Sigmoid colon (tissue), 7 donors: ENCODE measurements around the gene ZYG11A. TPM values are rescaled to one million over a fixed set of nuclear protein-coding genes. Genes with fewer than 3 reads are reported as not detected.
"Not testable (repeated sequence)": the region's sequence is repeated elsewhere in the genome, so short reads cannot be mapped to it uniquely, and the experiment has no call there.

ENCODE experiments used
- DNase-seq: peaks from one replicate; pipeline ENCODE4 v3.0.0-alpha.2; 2019
- H3K27ac ChIP-seq, 4 donors: fragments of 200-600 bp; sonication (generic); one replicate each; pipeline ENCODE4 v1.5.1; 2016 to 2019; ENCODE audit warnings: mild to moderate bottlenecking in 1 of 4
- H3K27me3 ChIP-seq, 3 donors: fragments of 200-600 bp; sonication (generic); one replicate each; pipeline ENCODE4 v1.5.1; 2019; ENCODE audit warnings: mild to moderate bottlenecking in 1 of 3
- H3K36me3 ChIP-seq, 4 donors: fragments of 200-600 bp; sonication (generic); one replicate each; pipeline ENCODE4 v1.5.1; 2016 to 2019
- H3K4me1 ChIP-seq, 4 donors: fragments of 200-600 bp; sonication (generic); one replicate each; pipeline ENCODE4 v1.5.1; 2017 to 2019
- H3K4me3 ChIP-seq, 4 donors: fragments of 200-600 bp; sonication (generic); one replicate each; pipeline ENCODE4 v1.5.1; 2017 to 2019; ENCODE audit warnings: mild to moderate bottlenecking in 2 of 4, moderate library complexity in 1 of 4
- H3K9me3 ChIP-seq, 4 donors: fragments of 200-600 bp in 3 of 4; sonication (generic) in 3 of 4; one replicate each; pipeline versions ENCODE4 v1.5.1 to v1.6.1; 2013 to 2019
- CTCF ChIP-seq, 4 experiments: fragments of 450-650 bp in 3 of 4; fragments of 200-600 bp in 1 of 4; IDR thresholded peaks; one replicate each; pipeline ENCODE4 v1.5.1; 2016 to 2019; ENCODE audit warnings: antibody characterized with exemption in 4 of 4, mild to moderate bottlenecking in 3 of 4, moderate library complexity in 2 of 4
- EP300 ChIP-seq, 4 donors: sonication (generic); formaldehyde crosslinking; IDR thresholded peaks; one replicate each; pipeline ENCODE4 v1.6.1; 2017; ENCODE audit warnings: antibody characterized with exemption in 4 of 4
- POLR2A ChIP-seq, 2 donors: fragments of 450-650 bp; IDR thresholded peaks; one replicate each; pipeline ENCODE4 v1.6.1; 2016; ENCODE audit warnings: antibody characterized with exemption in 2 of 2, mild to moderate bottlenecking in 2 of 2, moderate library complexity in 2 of 2
- POLR2AphosphoS5 ChIP-seq, 4 donors: sonication (generic); formaldehyde crosslinking; IDR thresholded peaks; one replicate each; pipeline ENCODE4 v1.6.1; 2017; ENCODE audit warnings: antibody characterized with exemption in 4 of 4
- WGBS, 2 donors: extraction: QIAGEN DNeasy Blood & Tissue Kit; methylation state at CpG; one replicate each; pipeline ENCODE4 v1.1.7; 2013; 5-methylcytosine and 5-hydroxymethylcytosine counted together
- intact Hi-C: fragments of 100-400 bp; cut with DNase I; formaldehyde crosslinking; loops from one replicate; pipeline ENCODE4 v1.15.1; 2023
- polyA plus RNA-seq, 3 donors: library from polyadenylated mRNA; stranded (reverse); fragments of 200-250 nt; gene quantifications; one replicate each; pipeline ENCODE4 v1.2.3, GENCODE V29; 2013
- total RNA-seq, 4 donors: library from RNA; depleted of rRNA; stranded (reverse); fragments of >200 nt; gene quantifications; one replicate each; pipeline ENCODE4 v1.1.0, GENCODE V29; 2016
- donor health status: healthy with polysubstance abuse.
- donor health status: Bipolar disorder and iron deficiency.
- donor health status: healthy.

The ZYG11A gene
- total and polyA plus RNA-seq, 7 donors, result 0.07 TPM; not detected in 6

GRCh38 chr1:52857443-52857842 is 14.9 kb downstream of the ZYG11A start:
- Histone ChIP-seq H3K27ac (no peak overlapping the region), H3K4me1 (no peaks in the 10 kb centered on the region), H3K4me3 (no peak overlapping the region), H3K9me3 (no peaks in the 10 kb centered on the region), H3K27me3 (no peaks in the 10 kb centered on the region), H3K36me3 (no peaks in the 10 kb centered on the region)
- 79 to 85% methylated on average over 4 of the region's 4 CpGs for WGBS, 2 donors
- no peak for DNase-seq
- TF ChIP-seq CTCF (IDR thresholded peaks at IDR 0.05) (no peak), EP300 (IDR thresholded peaks at IDR 0.05) (no peak), POLR2AphosphoS5 (IDR thresholded peaks at IDR 0.05) (no peak), POLR2A (IDR thresholded peaks at IDR 0.05) (no peak)
- intact Hi-C loops, result no loop called here

- TF ChIP-seq CTCF (IDR thresholded peaks at IDR 0.05) (no peak), POLR2A (IDR thresholded peaks at IDR 0.05) (no peak), EP300 (IDR thresholded peaks at IDR 0.05) (no peak)
- WGBS, 2 donors, result 46 to 74% methylated on average over 2 of the region's 2 CpGs
Measured at GRCh38 chr1:52862666-52863458, 20.3 kb downstream of the ZYG11A start.

GRCh38 chr1:52867087-52867863 is 24.7 kb downstream of the ZYG11A start:
- Histone ChIP-seq H3K4me3 (no peak overlapping the region), H3K27me3 (peaks cover 0 to 3% (median 0%) of the 10 kb centered on the region in 3 donors), H3K36me3 (no peaks in the 10 kb centered on the region), H3K27ac (no peak overlapping the region), H3K4me1 (no peaks in the 10 kb centered on the region), H3K9me3 (no peaks in the 10 kb centered on the region)
- WGBS, 2 donors, result 9 to 46% methylated on average over 2 of the region's 2 CpGs
- intact Hi-C loops, result no loop called here
- TF ChIP-seq POLR2AphosphoS5 (IDR thresholded peaks at IDR 0.05) (no peak), CTCF (IDR thresholded peaks at IDR 0.05) (no peak), POLR2A (IDR thresholded peaks at IDR 0.05) (no peak), EP300 (IDR thresholded peaks at IDR 0.05) (no peak)
- no peak for DNase-seq

More at GRCh38 chr1:52862666-52863458, 20.3 kb downstream of the ZYG11A start:
- H3K9me3 ChIP-seq, result no peaks in the 10 kb centered on the region
- H3K4me3 ChIP-seq, result no peak overlapping the region
- no peak overlapping the region for H3K27ac ChIP-seq
- H3K36me3 ChIP-seq, result no peaks in the 10 kb centered on the region
- no peaks in the 10 kb centered on the region for H3K27me3 ChIP-seq
- intact Hi-C loops, result no loop called here
- H3K4me1 ChIP-seq, result no peaks in the 10 kb centered on the region
- DNase-seq, result no peak

GRCh38 chr1:52869727-52870126 is 27.2 kb downstream of the ZYG11A start:
- H3K4me3 ChIP-seq, H3K36me3 ChIP-seq, H3K27me3 ChIP-seq, intact Hi-C loops, H3K4me1 ChIP-seq, DNase-seq, H3K9me3 ChIP-seq, H3K27ac ChIP-seq: not testable (repeated sequence)
- WGBS, 2 donors, result 93 to 94% methylated on average over 28 to 29 of the region's 29 CpGs

GRCh38 chr1:52876843-52877242 is 34.3 kb downstream of the ZYG11A start:
- Histone ChIP-seq H3K4me1 (no peaks in the 10 kb centered on the region), H3K36me3 (no peaks in the 10 kb centered on the region), H3K9me3 (no peaks in the 10 kb centered on the region), H3K4me3 (no peak overlapping the region), H3K27ac (no peak overlapping the region), H3K27me3 (peaks cover 0 to 4% (median 0%) of the 10 kb centered on the region in 3 donors)
- DNase-seq, result no peak
- TF ChIP-seq POLR2A (IDR thresholded peaks at IDR 0.05), result no peak
- no peak for TF ChIP-seq CTCF (IDR thresholded peaks at IDR 0.05)
- no peak for TF ChIP-seq POLR2AphosphoS5 (IDR thresholded peaks at IDR 0.05)
- TF ChIP-seq EP300 (IDR thresholded peaks at IDR 0.05), result no peak
- WGBS, 2 donors, result 66 to 73% methylated on average over 2 of the region's 2 CpGs
- intact Hi-C loops, result no loop called here
